Natural killer cell (primary cell): ENCODE results near the gene VWDE. TPM values are rescaled to one million over a fixed set of nuclear protein-coding genes. Genes with fewer than 3 reads are reported as not detected.

Experiments used
- ATAC-seq, 3 donors: fragments of 150-1000 bp in 2 of 3; fragments of 200-7000 bp in 1 of 3; cut with Tn5 transposase; 1 replicate in 1 of 3; 2 replicates in 2 of 3; pipeline ENCODE4 v1.10.0; 2021; ENCODE audit warnings: mild to moderate bottlenecking in 2 of 3, moderate library complexity in 2 of 3
- DNase-seq, 2 donors: peaks; one replicate each; pipeline versions ENCODE4 v3.0.0 to v3.0.0-alpha.2; 2013 to 2021; ENCODE audit warnings: mixed read lengths in 1 of 2
- H3K27ac ChIP-seq: one replicate; pipeline ENCODE4 v1.5.1; 2013; ENCODE audit warnings: mild to moderate bottlenecking, low read length
- H3K27me3 ChIP-seq: one replicate; pipeline ENCODE4 v1.6.1; 2013; ENCODE audit warnings: low read length; ENCODE audit not compliant: control insufficient read depth, insufficient read depth
- H3K36me3 ChIP-seq: one replicate; pipeline ENCODE4 v1.6.1; 2013; ENCODE audit warnings: low read length; ENCODE audit not compliant: control insufficient read depth, insufficient read depth
- H3K4me1 ChIP-seq: one replicate; pipeline ENCODE4 v1.6.1; 2013; ENCODE audit warnings: low read length; ENCODE audit not compliant: control insufficient read depth, insufficient read depth
- H3K4me3 ChIP-seq: one replicate; pipeline ENCODE4 v1.5.1; 2013; ENCODE audit warnings: low read length
- H3K9me3 ChIP-seq: one replicate; pipeline ENCODE4 v1.6.1; 2013; ENCODE audit warnings: low read length; ENCODE audit not compliant: control insufficient read depth, insufficient read depth
- H3K27ac Mint-ChIP-seq, 2 donors: one replicate each; pipeline ENCODE4 v1.8.0; 2022; ENCODE audit warnings: mild to moderate bottlenecking in 2 of 2, mixed read lengths in 2 of 2, moderate library complexity in 1 of 2
- H3K27me3 Mint-ChIP-seq, 2 donors: one replicate each; pipeline ENCODE4 v1.8.0; 2022; ENCODE audit warnings: low read depth in 2 of 2, mixed read lengths in 2 of 2
- H3K36me3 Mint-ChIP-seq: one replicate; pipeline ENCODE4 v1.8.0; 2022; ENCODE audit warnings: mixed read lengths
- H3K4me1 Mint-ChIP-seq, 2 donors: one replicate each; pipeline ENCODE4 v1.8.0; 2022; ENCODE audit warnings: mixed read lengths in 2 of 2
- H3K4me3 Mint-ChIP-seq: one replicate; pipeline ENCODE4 v1.8.0; 2022; ENCODE audit warnings: mild to moderate bottlenecking, moderate library complexity, mixed read lengths
- H3K9me3 Mint-ChIP-seq, 2 donors: one replicate each; pipeline ENCODE4 v1.8.0; 2022; ENCODE audit warnings: mixed read lengths in 2 of 2
- WGBS: methylation state at CpG from one replicate; pipeline ENCODE4 v1.1.7; 2013; ENCODE audit warnings: missing lambda C conversion rate; ENCODE audit not compliant: insufficient coverage; 5-methylcytosine and 5-hydroxymethylcytosine counted together
- intact Hi-C: fragments of 100-400 bp; cut with micrococcal nuclease; formaldehyde crosslinking; loops from one replicate; pipeline ENCODE4 v1.14.2; 2022
- total RNA-seq, 4 donors: library from RNA; stranded (reverse); fragments of 120-200 nt in 1 of 4; gene quantifications; one replicate each; pipeline versions ENCODE4 v1.2.3 to v1.2.4, GENCODE V29; 2013 to 2022
- TF ChIP-seq, protein P1 (sequence below): fragments of 200-600 bp; IDR thresholded peaks from one replicate; pipeline ENCODE4 v1.8.0; 2022; ENCODE audit warnings: antibody characterized with exemption

VWDE gene
- total RNA-seq, 3 donors from 2014 or later (not counting 1 experiment from before 2014, with no cell fraction given), result 0.09 TPM; not detected in 2

- H3K27ac Mint-ChIP-seq, result no peak overlapping the region
- Histone ChIP-seq H3K36me3 (no peaks in the 10 kb centered on the region), H3K9me3 (no peaks in the 10 kb centered on the region), H3K4me3 (no peak overlapping the region), H3K27me3 (no peaks in the 10 kb centered on the region), H3K4me1 (no peaks in the 10 kb centered on the region), H3K27ac (no peak overlapping the region)
- ATAC-seq (no peak), DNase-seq (no peak)
- no peaks in the 10 kb centered on the region for H3K27me3 Mint-ChIP-seq
- H3K4me3 Mint-ChIP-seq, result no peak overlapping the region
- H3K4me1 Mint-ChIP-seq, result no peaks in the 10 kb centered on the region
- TF ChIP-seq, protein P1, sequence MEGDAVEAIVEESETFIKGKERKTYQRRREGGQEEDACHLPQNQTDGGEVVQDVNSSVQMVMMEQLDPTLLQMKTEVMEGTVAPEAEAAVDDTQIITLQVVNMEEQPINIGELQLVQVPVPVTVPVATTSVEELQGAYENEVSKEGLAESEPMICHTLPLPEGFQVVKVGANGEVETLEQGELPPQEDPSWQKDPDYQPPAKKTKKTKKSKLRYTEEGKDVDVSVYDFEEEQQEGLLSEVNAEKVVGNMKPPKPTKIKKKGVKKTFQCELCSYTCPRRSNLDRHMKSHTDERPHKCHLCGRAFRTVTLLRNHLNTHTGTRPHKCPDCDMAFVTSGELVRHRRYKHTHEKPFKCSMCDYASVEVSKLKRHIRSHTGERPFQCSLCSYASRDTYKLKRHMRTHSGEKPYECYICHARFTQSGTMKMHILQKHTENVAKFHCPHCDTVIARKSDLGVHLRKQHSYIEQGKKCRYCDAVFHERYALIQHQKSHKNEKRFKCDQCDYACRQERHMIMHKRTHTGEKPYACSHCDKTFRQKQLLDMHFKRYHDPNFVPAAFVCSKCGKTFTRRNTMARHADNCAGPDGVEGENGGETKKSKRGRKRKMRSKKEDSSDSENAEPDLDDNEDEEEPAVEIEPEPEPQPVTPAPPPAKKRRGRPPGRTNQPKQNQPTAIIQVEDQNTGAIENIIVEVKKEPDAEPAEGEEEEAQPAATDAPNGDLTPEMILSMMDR, result no peak
- WGBS, result 85% methylated on average over 4 of the region's 6 CpGs
- no peaks in the 10 kb centered on the region for H3K9me3 Mint-ChIP-seq
- H3K36me3 Mint-ChIP-seq, result no peaks in the 10 kb centered on the region
- intact Hi-C loops, result no loop called here
Observed at GRCh38 chr7:12328888-12329770, 74.5 kb downstream of the VWDE start.

DNA sequence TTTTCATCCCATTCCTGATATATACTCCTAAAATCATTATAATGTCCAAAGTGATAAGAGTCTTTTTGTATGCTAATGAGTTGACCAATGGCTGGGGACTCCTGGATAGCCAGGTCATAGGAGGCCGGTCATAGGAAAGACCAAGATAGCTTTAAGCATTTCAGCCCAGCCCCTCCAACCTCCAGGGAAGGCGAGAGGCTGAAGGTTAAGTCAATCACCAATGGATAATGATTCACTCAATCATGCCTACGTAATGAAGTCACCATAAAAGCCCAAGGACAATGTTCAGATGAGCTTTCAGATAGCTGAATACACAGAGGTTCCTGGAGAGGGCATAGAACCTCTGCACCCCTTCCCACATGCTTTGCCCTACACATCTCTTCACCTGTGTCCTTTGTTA is 75.7 kb downstream of the VWDE start:
- TF ChIP-seq, protein P1, result no peak
- Histone ChIP-seq H3K9me3 (no peaks in the 10 kb centered on the region), H3K4me3 (no peak overlapping the region), H3K4me1 (no peaks in the 10 kb centered on the region), H3K36me3 (no peaks in the 10 kb centered on the region), H3K27me3 (no peaks in the 10 kb centered on the region), H3K27ac (no peak overlapping the region)
- DNase-seq, result no peak
- Mint-ChIP-seq H3K9me3 (no peaks in the 10 kb centered on the region), H3K27me3 (no peaks in the 10 kb centered on the region), H3K4me3 (no peak overlapping the region), H3K36me3 (no peaks in the 10 kb centered on the region), H3K4me1 (no peaks in the 10 kb centered on the region), H3K27ac (no peak overlapping the region)
- WGBS, result 86% methylated on average over 3 of the region's 3 CpGs
- intact Hi-C loops, result no loop called here
- ATAC-seq, result no peak

DNA sequence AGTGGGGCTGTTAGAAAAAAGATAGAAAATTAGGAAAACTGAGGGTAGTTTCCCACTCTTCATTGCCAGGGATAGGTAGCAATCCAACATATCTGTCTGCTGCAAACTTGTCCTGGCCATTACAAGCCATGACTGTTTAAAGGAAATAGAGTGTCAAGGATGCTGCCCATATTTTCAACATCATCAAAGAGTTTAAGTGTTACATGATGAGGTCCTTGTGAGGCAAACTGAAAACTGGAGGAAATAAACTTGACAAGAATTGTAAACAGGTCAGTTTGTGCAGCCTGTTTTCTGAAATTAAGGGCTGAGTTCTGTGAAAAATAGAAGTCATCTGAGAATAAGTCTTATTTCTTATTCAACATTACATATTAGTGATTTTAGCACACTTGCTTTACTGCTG is 78.0 kb downstream of the VWDE start:
- no peak overlapping the region for H3K4me3 Mint-ChIP-seq
- H3K9me3 ChIP-seq, result no peaks in the 10 kb centered on the region
- no peaks in the 10 kb centered on the region for H3K4me1 Mint-ChIP-seq
- no peaks in the 10 kb centered on the region for H3K36me3 ChIP-seq
- H3K27ac ChIP-seq, result no peak overlapping the region
- no peaks in the 10 kb centered on the region for H3K4me1 ChIP-seq
- H3K9me3 Mint-ChIP-seq, result no peaks in the 10 kb centered on the region
- no peak overlapping the region for H3K4me3 ChIP-seq
- TF ChIP-seq, protein P1, result no peak
- no peak overlapping the region for H3K27ac Mint-ChIP-seq
- ATAC-seq (no peak), DNase-seq (no peak)
- H3K27me3 ChIP-seq, result no peaks in the 10 kb centered on the region
- intact Hi-C loops, result no loop called here
- no peaks in the 10 kb centered on the region for H3K36me3 Mint-ChIP-seq
- H3K27me3 Mint-ChIP-seq, result no peaks in the 10 kb centered on the region

DNA sequence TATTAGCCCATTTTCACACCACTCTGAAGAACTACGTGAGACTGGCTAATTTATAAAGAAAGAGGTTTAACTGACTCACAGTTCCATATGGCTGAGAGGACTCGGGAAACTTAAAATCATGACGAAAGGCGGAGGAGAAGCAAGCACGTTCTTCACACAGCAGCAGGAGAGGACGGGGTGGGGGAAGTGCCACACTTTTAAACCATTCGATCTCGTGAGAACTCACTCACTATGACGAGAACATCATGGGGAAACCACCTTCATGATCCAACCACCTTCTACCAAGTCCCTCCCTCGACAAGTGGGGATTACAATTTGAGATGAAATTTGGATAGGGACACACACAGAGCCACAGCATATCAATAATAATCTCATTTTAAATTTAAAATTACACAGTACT is 80.2 kb downstream of the VWDE start:
- Mint-ChIP-seq H3K4me3 (no peak overlapping the region), H3K36me3 (no peaks in the 10 kb centered on the region)

More for the DNA sequence above, 80.2 kb downstream of the VWDE start:
- Histone ChIP-seq H3K36me3 (no peaks in the 10 kb centered on the region), H3K27ac (no peak overlapping the region), H3K9me3 (no peaks in the 10 kb centered on the region), H3K4me1 (no peaks in the 10 kb centered on the region), H3K4me3 (no peak overlapping the region), H3K27me3 (no peaks in the 10 kb centered on the region)
- Mint-ChIP-seq H3K9me3 (no peaks in the 10 kb centered on the region), H3K27ac (no peak overlapping the region), H3K4me1 (no peaks in the 10 kb centered on the region), H3K27me3 (no peaks in the 10 kb centered on the region)
- intact Hi-C loops, result loop anchor here (5.0 kb wide), 1 partner anchor 896 kb away; no protein-coding TSS in a partner anchor
- no peak for ATAC-seq
- TF ChIP-seq, protein P1, result no peak
- 72% methylated on average over 9 of the region's 10 CpGs for WGBS
- DNase-seq, result no peak
